Activated gamma-delta T cell treated with Interleukin-2 at 50 U/mL for 16 hours (primary cell): Measurements from ENCODE around the gene ETV6.

Experiments used
- DNase-seq: peaks from one replicate; pipeline ENCODE4 v3.0.0-alpha.2; 2020

ETV6 gene

DNA sequence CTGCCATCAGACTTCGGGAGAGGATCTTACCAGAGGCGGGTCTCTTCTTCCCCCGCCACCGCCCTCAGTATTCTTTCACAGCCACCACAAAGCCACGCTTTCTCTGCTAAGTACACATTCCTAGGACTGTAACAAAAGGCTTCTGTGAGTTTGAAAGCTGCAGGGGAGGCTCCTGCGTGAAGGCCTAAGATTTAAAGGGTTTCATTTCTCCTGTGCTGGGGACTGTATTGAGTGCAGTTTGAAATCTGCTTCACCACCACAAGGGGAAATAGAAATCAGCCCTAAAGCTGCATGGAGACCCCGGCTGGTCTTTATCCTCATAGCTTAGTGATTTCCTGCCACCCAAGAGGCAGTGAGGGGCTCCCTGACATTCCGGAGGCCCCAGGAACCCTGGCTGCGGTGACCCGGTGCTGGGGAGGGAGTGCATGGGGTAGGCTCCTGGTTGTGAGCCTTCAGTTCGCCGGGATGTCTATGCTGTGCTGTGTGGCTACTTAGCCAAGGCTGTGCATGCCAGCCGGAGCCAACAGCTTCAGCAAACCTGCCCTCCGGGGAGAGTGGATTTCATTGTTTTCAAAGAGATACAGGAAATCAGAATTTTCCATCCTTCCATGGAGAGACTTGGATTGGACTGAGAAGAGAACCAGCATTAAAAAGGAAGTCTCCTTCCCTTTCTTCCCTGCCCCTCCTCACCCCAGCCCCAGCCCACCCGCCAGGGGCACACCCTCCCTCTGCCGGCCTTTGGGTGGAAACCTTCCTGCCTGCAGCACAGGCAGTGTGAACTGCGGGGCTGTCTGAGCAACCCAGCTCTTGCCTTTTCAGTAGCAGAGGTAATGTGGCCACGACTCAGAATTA is 163.3 kb downstream of the ETV6 start:
- no peak for DNase-seq

DNA sequence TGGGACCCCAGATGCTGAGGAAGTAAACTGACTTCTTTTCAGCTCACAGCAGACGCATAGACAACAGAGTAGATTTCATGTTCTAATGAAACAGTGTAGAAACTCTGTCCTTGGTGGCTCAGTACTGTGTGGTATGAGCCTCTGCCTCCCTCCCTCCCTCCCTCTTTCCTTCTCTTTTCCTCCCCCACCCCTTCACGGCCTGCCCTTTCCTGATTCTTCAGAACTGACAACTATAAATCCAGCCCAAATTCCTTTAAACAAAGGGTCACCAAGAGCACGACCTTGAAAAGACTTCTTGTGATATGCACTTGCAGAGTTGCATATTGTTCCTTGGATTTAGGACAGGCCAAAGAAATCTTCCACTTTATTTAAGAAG is 164.0 kb downstream of the ETV6 start:
- no peak for DNase-seq

DNA sequence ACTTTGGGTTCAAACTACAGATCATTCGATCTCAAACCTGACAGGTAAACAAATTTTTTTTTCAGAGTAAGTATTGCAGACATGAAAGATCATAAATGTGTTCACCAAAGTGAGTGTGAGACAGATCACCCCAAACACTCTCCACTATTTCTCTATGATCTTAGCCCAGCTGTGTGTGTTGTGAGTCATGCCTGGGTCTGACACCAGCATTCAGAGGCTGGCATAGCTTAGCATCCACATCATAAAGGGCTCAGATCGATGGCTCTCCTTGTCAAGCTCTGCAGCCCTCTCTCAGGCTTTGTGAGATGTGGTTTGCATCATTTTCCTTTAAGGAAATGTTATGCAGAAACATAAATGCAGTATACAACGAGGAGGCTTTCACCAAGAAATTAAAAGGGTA is 164.9 kb downstream of the ETV6 start:
- DNase-seq = no peak

DNA sequence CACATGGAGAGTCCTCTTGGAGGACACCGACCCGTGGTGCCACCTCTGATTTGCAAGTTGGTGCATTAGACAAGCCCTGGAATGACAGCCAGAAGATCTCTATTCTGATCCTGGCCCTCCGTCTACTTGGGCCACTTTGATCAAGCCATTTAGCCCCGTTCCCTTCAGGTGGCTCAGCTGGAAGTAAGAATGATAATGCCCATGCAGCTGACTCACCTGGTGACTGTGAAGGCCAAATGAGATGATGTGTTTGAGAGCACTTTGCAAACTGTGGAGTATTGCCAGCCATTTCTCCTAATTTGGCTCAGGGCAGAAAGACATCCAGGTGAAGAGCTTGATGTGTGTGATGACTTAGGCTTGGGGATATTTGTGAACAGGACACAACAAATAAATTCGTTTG is 165.9 kb downstream of the ETV6 start:
- DNase-seq = no peak

DNA sequence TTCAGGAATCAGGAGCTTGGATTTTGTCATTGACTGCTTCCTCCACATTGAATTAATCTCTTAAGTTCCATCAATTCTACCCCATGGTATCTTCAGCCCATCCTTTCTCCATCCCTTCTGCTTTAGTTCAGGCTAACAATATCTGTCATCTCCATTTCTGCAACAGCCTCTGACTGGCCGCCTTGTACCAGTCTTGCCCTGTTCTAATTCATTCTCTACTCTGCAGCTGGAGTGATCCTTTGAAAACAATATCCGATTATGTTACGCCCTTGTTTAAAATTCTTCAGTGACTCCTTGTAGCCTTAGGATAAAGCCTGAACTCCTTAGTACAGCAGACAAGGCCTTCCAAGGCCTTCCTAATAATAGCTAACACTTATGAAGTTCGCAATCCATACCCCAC is 170.2 kb downstream of the ETV6 start:
- DNase-seq = no peak

DNA sequence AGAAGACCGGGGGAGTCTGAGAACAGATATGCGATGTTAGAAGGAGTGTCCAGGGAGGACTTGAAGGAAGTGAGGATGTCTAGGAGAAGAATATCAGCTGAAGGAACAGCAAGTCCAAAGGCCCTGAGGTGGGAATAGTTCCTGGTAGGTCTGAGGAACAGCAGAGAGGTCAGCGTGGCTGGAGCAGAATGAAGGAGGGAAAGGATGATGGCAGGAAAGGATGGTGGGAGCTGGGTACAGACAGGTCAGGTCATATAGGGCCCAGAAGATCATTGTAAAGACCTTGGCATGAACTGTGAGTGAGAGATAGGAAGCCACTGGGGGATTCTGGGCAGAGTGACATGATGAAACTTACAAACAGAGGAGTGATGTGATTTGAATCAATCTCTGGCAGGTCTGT is 171.0 kb downstream of the ETV6 start:
- no peak for DNase-seq

DNA sequence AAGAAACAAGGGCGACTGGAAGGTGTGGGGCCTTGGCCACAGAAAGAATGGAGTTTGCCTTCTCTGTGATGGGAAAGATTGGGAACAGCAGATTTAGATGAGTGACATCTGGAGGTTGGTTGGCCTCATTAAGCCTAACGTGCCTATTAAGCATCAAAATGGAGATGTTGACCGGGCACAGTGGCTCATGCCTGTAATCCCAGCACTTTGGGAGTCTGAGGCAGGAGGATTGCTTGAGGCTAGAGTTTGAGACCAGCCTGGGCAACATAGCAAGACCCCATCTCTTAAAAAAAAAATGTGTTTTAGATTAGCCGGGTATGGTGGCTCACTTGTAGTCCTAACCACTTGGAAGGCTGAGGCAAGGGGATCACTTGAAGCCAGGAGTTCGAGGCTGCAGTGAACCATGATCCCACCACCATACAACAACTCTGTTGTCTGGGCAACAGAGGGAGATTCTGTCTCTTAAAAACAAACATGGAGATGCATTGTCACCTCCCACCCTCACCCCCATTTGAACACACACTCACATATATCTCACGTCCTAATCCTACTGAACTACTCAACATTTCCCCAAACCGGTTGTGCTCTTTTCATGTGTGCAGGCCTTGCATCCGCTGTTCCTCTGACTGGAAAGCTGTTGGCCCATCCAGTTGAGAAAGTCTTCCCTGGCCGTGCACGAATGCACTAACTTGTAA is 172.1 kb downstream of the ETV6 start:
- DNase-seq = no peak

DNA sequence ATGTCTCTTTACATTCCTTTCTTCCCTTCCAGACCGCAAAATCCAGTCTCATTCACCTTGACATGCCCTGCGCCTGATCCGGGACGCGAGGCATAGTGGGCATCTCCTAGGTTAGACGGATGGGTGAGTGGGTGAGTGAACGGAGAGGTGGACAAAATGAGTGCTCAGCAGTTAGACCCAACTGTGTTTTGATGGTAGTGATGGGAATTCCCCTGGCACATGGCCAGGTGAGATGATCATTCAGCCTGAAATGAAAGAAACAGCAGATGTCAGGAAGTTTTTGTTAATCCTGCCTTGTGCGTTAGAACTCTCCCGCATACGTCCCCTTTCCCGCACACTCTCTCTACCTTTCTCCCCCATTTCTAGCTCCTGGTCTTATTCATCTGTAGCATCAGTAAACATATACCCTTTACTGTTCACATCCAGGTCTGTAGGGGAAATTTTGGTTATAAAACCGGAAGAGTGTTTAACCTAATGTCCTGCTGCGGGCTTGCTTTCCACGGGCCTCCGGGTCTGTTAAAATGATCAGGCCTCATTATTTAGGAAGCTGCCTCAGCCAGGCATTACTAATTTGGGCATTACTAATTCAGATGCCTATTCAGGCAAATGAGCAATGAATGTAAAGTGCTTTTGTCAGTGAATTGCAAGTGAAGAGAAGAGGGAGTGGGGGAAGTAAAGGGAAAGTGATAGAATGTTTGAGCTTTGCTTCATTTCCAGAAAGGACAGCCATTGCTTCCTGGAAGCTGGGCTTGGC is 172.8 kb downstream of the ETV6 start:
- DNase-seq = no peak

DNA sequence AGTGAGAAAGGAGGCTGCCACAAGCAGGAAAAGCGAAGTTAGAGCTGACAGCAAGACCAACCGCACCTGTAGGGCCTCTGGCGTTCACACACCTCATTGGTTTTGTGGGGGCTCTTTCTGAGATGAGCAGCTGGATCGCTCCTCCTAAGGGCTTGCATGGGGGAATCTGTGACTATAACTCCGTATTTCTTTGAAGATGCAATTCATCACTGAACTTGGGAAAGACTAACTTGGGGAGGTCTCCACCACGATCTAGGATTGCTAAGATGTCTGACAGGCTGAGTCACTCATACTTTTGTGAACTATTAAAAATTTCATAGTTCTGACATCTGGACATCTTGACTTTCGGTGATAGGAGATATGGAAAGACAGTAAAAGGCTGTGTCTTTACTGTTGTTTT is 173.6 kb downstream of the ETV6 start:
- DNase-seq = no peak

DNA sequence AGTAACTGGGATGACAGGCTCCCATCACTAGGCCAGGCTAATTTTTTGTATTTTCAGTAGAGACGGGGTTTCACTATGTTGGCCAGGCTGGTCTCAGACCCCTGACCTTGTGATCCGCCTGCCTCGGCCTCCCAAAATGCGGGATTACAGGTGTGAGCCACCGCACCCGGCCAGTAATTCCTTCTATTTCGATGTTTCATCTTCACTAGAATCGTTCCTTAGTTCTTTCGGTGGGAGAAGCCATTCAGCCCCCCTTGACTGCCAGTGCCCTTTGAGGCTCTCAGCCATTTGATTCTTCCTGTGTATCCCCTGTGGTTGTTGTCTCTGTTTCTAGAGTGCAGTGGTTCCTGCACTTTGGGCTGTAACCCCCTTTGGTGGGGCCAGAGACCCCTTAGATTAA is 174.1 kb downstream of the ETV6 start:
- DNase-seq = no peak

DNA sequence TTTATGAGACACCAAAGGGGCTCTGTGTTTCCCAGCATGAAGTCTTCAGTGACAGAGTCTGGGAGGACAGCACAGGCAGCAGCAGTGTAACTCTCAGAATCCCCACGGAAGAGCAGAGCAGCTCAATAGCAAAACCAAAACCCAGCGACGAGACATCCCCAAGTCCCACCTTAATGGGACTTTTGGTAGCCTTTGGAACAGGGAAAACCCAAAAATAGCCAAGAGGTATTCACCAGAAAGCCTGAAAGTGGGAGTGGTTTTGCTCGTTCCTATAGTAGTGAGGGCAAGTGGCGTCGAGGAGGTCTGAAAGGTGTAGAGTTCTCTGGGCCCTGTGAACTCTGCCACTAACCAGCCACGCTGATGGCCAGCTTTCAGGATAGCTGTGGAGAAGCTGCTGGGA is 174.6 kb downstream of the ETV6 start:
- no peak for DNase-seq

DNA sequence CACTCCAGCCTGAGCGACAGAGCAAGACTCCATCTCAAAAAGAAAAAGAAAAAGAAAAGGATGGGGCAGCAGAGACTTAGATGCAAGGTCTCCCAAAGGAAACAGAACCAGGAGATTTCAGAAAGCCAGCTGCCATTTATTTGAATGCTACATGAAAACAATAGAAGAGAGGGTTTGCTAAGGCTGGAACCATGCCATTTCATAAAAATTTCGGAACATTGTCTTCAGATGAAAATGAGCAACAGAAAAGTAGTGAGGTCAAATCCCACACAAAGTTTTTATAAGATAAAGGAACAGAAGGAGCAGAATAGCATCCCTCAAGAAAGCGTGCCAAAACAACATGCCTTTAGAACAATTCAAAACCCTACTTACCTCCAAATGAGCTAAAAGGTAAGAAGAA is 175.3 kb downstream of the ETV6 start:
- DNase-seq = no peak

DNA sequence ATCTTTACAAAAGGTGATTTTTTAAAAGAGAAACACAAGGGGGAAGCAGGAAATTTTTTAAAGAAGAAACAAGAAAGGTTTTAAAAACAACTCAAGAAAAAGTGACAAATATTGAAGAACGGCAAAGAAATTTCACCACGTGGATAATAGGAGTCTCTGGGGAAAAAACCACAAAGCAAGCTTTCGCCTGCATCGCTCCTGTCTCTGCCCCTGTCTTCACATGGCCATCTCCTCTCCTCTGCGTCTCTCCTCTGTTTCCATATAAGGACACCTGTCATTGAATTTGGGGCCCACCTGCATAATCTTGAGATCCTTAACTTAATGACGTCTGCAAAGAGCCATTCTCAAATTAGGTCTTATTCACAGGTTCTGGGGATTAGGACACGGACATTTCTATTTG is 175.8 kb downstream of the ETV6 start:
- no peak for DNase-seq

DNA sequence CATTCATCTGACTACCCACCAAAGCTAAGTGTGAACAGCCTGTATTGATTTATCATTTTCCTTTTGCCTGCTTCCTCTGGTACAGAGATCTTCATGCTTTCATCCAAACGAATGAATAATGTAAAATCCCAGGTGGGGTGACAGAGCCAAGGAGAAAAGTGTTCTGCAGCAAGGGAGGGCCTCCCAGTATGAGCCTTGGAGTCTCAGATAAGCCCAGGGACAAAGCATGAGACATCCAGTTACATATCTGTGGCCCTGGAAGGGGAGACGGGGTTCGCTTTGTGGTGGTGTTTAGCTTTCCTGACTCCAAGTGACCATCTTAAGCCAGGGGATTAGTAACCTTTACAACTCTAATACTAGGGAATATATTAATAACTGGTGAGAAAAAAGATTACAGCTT is 177.1 kb downstream of the ETV6 start:
- DNase-seq = no peak

DNA sequence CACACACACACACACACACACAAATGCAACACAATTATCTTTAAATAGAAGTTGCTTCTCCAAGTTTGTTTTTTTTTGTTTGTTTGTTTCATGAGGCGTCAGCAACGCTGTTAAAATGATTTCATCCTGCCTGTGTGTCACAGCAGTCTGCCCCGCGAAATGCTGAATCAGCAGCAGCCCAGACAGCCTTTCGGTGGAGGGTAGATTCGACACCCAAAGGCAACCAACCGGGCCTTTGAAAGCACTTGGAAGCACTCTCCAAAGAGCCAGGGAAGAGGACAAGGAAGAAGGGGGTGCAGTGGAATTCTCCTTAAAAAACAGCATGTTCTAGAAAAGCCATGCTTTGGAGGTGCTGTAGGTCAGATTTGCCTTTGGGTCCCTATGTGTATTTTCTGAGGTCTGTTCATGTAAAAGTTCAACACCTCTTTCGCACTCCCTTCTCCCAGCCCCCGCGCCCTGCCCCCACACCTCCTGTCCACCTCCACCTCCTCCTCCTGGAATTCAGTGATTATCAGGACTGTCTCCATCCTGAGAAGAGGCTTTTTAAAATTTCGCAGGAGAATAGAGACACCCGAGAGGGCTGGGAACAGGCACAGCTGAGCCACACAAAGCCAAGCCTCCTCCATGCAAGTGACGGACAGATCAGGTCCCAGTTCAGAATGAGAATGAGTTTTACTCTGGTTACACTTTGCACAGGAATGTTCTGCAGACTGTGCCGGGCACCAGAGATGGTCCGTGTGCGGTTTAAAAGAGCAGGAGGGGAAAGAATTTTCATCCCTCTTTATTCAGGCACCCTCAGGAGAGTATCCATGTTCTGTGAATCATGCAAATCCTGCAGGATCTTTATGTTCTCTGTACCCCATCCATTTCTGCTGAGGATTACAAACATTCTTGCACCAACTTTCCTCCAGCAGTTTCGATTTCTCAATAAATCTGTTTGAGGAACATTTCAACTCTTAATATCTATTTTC is 177.9 kb downstream of the ETV6 start:
- DNase-seq = no peak

DNA sequence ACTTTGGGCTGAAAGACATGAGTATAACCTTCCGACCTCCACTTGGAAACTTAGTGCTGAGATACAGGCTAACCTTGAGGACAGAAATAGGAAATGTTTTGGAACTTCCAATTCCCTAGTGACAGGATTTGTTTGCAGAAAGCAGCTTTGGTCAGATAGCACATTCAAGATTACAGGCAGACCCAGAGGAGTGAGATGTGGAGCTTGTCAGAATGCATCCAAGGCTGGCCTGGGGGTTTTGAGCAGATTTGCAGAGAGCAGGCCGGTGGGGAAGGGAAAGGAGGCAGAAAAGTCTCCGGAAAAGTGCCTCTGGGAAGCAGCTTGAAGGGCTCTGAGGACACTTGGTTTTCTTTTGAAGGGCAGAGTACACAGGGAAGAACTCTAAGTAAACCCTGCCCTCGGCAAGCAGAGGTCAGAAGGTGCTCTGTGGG is 180.3 kb downstream of the ETV6 start:
- no peak for DNase-seq

DNA sequence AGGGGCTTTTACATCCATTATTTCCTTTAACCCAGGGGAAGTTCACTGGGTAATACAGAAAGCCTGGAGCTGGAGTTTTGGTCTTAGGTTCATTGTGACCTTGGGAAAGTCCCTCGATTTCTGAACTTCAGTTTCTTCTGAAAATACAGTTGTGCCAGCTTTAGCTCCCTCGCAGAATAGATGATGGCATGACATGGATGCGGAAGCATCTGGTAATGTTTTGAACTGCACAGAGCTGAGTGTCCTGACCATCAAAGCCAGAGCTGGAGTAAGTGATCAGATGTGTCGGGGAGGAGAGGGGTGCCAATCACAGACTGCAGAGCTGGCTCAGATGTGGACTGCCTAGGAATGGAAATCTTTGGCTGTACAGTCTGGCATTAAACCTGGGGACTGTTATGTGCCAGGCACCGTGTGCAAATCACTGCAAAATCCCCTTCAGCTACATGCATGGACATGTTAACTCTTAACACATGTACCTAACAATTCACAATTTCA is 180.9 kb downstream of the ETV6 start:
- no peak for DNase-seq

DNA sequence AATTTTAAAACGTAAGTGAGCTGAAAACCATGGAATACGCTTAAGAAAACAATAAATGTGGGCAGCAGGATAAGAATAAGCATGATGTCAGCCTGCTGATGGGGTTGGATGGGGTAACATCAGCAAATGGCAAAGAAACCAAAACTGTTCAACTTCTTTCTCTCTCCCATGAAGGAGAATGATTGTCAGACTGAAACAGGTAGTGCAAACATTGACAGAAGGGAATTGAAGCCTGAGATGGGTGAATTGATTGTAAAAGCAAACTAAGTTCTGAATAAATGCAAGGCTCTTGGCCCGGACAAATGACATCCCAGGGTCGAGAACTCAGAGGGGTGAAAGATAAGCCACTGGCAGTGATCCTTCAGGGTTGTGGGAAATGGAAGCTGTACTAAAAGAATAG is 182.6 kb downstream of the ETV6 start:
- DNase-seq = no peak

DNA sequence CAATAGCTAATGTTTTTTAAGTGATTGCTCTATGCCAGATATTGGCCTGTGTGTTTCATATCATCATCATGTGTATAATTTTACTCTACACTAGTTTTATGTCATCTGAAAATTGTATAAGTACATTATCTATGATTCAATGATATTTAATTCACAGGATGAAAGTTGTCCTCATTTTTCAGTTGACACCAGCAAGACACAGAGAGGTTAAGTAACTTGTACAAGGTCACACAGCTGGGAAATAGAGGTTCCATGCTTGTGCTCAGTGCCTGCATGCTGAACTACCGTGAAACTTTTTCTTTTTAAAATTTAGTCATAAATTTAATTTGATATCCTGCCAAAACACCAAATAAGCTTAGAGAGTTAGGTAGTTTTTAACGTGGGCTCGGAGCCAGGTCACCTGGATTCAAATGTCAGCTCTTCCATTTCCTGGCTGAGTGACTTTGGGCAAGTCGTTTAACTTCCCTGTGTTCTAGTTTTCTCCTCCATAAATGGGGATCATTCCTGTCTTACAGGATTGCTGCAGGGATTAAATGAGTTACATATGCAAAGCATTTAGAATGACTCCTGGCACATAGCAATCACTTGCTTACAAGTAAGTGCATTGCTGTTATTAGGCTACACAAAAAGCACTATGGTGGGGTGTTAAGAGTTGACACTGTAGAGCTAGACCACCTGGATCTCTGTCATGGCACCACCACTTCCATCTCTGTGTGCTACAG is 183.9 kb downstream of the ETV6 start:
- DNase-seq = no peak

DNA sequence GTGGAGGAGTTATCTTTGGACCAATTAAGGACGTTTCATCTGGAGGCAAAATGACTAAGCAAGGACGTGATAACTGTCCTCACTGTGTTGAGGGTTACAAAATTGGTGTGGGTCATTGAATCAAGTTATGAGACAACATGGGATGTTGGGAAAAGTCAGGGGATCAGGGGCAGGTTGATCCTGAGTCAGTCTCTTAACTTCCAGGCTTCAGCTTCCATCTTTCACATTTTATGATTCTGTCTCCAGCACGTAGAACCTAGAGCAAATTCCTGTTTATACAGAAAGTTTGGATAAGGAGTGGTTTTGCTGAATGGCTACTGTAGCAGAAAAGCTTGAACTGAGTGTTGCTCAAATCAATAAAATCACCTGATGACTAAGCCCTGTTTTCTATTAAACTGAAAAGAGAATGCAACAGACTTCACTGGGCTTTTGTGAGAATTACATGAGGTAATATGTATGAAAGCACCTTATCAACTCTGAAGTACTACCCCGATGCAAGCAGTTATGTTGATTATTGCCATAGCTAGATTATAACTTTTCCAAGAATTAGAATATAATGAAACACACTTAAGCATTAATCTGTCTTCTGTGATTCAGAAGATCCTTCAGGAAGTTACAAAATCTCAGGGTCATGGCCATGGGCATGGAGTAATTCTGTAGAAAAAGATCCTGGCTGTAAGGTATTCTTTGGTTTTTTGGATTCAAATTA is 184.8 kb downstream of the ETV6 start:
- no peak for DNase-seq

DNA sequence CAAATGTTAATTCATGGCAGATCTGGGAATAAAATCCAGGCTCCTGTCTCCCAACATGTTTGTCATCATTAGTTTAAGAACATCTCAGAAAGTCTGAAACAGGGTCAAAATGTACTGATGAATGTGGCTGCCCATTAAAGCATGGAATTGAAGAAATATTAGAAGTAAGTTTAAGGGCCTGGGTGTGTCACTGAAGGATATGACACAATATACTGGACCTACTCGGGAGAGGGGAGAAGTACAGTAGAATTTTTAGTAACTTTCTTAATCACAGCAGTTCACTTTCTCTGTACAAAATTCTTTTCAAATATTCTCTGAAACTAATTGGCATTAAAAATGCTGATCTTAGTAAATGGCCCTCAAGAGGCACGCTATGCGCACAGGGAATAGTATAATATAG is 185.5 kb downstream of the ETV6 start:
- DNase-seq = no peak
